MM.1S (cell line): ENCODE data around the gene BLID.

Experiments used
- CTCF ChIP-seq: fragments of 300-600 bp; sonication (generic); IDR thresholded peaks from 2 replicates; pipeline ENCODE4 v1.5.1; 2016; ENCODE audit warnings: antibody characterized with exemption, low read length, mixed read lengths
- EZH2 ChIP-seq: fragments of 300-600 bp; sonication (generic); optimal IDR thresholded peaks from 2 replicates; pipeline ENCODE3; 2017; ENCODE audit warnings: low read depth, mild to moderate bottlenecking, antibody characterized with exemption, low read length, mixed read lengths

GRCh38 chr11:122069707-122070360, 46.2 kb downstream of the BLID start:
- TF ChIP-seq EZH2 (no peak), CTCF (no peak)
